PC-9 (cell line): Measurements from ENCODE around the gene PNLIP.

Experiments used
- EZH2 ChIP-seq: fragments of 200-600 bp; sonication (generic); IDR thresholded peaks from 2 replicates; pipeline ENCODE4 v1.8.0; 2017; ENCODE audit warnings: antibody characterized with exemption, low read depth
- TF ChIP-seq, protein P1 (sequence below): fragments of 200-600 bp; sonication (generic); conservative IDR thresholded peaks from 2 replicates; pipeline ENCODE4 v1.6.1; 2017; ENCODE audit warnings: mixed run types, antibody characterized with exemption, mild to moderate bottlenecking, moderate library complexity

DNA sequence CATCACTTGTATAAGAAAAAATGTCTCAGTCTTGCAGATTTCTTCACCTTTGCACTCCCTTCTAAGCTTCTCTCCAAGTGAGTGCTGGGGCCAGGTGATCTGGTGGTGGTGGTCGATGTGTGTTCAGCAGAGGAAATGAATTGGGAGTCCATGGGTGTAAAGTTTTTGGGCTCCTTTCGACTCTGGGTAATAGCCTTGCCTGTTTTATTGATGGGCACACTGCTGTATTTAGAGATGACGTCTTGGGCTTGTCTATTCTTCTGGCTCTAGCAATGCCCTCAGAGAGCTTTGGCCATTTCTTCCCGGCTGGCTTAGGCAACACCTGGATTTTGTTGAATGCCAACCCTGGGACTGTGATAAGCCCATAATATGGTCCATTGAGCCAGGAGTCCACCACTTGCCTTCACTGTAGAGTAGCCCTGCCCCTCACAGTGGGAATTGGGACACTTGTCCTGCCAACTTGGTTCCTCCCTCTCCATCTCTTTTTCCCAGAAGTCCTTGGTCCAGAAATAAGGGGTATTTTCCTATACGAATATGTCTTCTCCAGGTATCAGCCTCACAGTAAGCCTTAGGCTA lies 11.7 kb downstream of the PNLIP start:
- TF ChIP-seq, protein P1, sequence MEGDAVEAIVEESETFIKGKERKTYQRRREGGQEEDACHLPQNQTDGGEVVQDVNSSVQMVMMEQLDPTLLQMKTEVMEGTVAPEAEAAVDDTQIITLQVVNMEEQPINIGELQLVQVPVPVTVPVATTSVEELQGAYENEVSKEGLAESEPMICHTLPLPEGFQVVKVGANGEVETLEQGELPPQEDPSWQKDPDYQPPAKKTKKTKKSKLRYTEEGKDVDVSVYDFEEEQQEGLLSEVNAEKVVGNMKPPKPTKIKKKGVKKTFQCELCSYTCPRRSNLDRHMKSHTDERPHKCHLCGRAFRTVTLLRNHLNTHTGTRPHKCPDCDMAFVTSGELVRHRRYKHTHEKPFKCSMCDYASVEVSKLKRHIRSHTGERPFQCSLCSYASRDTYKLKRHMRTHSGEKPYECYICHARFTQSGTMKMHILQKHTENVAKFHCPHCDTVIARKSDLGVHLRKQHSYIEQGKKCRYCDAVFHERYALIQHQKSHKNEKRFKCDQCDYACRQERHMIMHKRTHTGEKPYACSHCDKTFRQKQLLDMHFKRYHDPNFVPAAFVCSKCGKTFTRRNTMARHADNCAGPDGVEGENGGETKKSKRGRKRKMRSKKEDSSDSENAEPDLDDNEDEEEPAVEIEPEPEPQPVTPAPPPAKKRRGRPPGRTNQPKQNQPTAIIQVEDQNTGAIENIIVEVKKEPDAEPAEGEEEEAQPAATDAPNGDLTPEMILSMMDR, result no peak
- TF ChIP-seq EZH2, result no peak
